B cell (primary cell): ENCODE data around the gene RASGRP2. TPM values are rescaled to one million over a fixed set of nuclear protein-coding genes. Genes with fewer than 3 reads are reported as not detected.

Source experiments
- ATAC-seq: fragments of 200-7000 bp; cut with Tn5 transposase; one replicate; pipeline ENCODE4 v1.10.0; 2021; ENCODE audit warnings: low read depth, mild to moderate bottlenecking, moderate number of reproducible peaks, moderate library complexity
- CTCF ChIA-PET: fragments of 350-600 bp; sonication (Branson Sonifier 250); formaldehyde crosslinking; loops from one replicate; lab custom pipeline; 2021; ENCODE audit warnings: antibody characterized with exemption, inconsistent platforms; lab: Charles Lee
- POLR2A ChIA-PET: fragments of 350-600 bp; sonication (Branson Sonifier 250); formaldehyde crosslinking; loops from one replicate; lab custom pipeline; 2021; ENCODE audit warnings: antibody characterized with exemption; lab: Charles Lee
- DNase-seq: peaks from one replicate; pipeline ENCODE4 v3.0.0; 2013
- H2AFZ ChIP-seq: 2 replicates; pipeline ENCODE4 v1.6.1; 2012; ENCODE audit warnings: mild to moderate bottlenecking, low read depth, low read length; ENCODE audit not compliant: insufficient read depth, poor library complexity, severe bottlenecking
- H3K27ac ChIP-seq, 2 donors: 1 replicate in 1 of 2; 2 replicates in 1 of 2; pipeline ENCODE4 v1.5.1; 2012 to 2013; ENCODE audit warnings: low read length in 2 of 2, mild to moderate bottlenecking in 2 of 2, moderate library complexity in 1 of 2
- H3K27me3 ChIP-seq, 4 experiments: fragments of 200-600 bp in 1 of 4; sonication (generic) in 1 of 4; replicated peaks in 1 of 4; 1 replicate in 2 of 4; 2 replicates in 2 of 4; pipeline versions ENCODE4 v1.6.1 to v1.7.0; 2013 to 2016; ENCODE audit warnings: low read length in 3 of 4, mild to moderate bottlenecking in 2 of 4, mixed read lengths in 1 of 4, moderate library complexity in 1 of 4; ENCODE audit not compliant: insufficient read depth in 4 of 4, control insufficient read depth in 3 of 4; ENCODE audit errors: control extremely low read depth in 1 of 4
- H3K36me3 ChIP-seq, 2 experiments: replicated peaks in 1 of 2; 1 replicate in 1 of 2; 2 replicates in 1 of 2; pipeline versions ENCODE4 v1.6.1 to v1.7.1; 2013; ENCODE audit warnings: low read length in 1 of 2; ENCODE audit not compliant: insufficient read depth in 2 of 2, control insufficient read depth in 1 of 2; ENCODE audit errors: control extremely low read depth in 1 of 2, extremely low read depth in 1 of 2
- H3K4me1 ChIP-seq, 2 donors: fragments of 200-600 bp in 1 of 2; sonication (generic) in 1 of 2; 1 replicate in 1 of 2; 2 replicates in 1 of 2; pipeline versions ENCODE4 v1.5.1 to v1.6.1; 2013 to 2017; ENCODE audit warnings: low read length in 2 of 2; ENCODE audit not compliant: control insufficient read depth in 2 of 2, insufficient read depth in 2 of 2
- H3K4me2 ChIP-seq: replicated peaks from 2 replicates; pipeline ENCODE3; 2012; ENCODE audit warnings: mild to moderate bottlenecking, low read depth, low read length; ENCODE audit not compliant: poor library complexity, severe bottlenecking
- H3K4me3 ChIP-seq, 5 experiments: fragments of 200-600 bp in 1 of 5; sonication (generic) in 1 of 5; 1 replicate in 3 of 5; 2 replicates in 2 of 5; pipeline versions ENCODE4 v1.5.1 to v1.7.0; 2011 to 2016; ENCODE audit warnings: low read length in 4 of 5, mild to moderate bottlenecking in 4 of 5, low read depth in 2 of 5, control low read depth in 1 of 5, moderate library complexity in 1 of 5; ENCODE audit not compliant: insufficient read depth in 1 of 5; ENCODE audit errors: control extremely low read depth in 1 of 5, extremely low read depth in 1 of 5
- H3K79me2 ChIP-seq: fragments of 200-600 bp; sonication (generic); one replicate; pipeline ENCODE4 v1.6.0; 2016; ENCODE audit warnings: low read length; ENCODE audit not compliant: control insufficient read depth, insufficient read depth
- H3K9ac ChIP-seq: fragments of 200-600 bp; sonication (generic); 2 replicates; pipeline ENCODE4 v1.6.1; 2017; ENCODE audit warnings: mild to moderate bottlenecking, low read length, moderate library complexity
- H3K9me3 ChIP-seq, 3 donors: one replicate each; pipeline versions ENCODE4 v1.6.1 to v1.7.1; 2013; ENCODE audit warnings: low read length in 2 of 3; ENCODE audit not compliant: control insufficient read depth in 2 of 3, insufficient read depth in 1 of 3; ENCODE audit errors: control extremely low read depth in 1 of 3
- H4K20me1 ChIP-seq: 2 replicates; pipeline ENCODE4 v1.6.0; 2012; ENCODE audit warnings: mild to moderate bottlenecking, low read length; ENCODE audit not compliant: insufficient read depth, control insufficient read depth, poor library complexity, severe bottlenecking
- H3K27ac Mint-ChIP-seq: one replicate; pipeline ENCODE4 v1.8.0; 2021; ENCODE audit warnings: mixed read lengths
- H3K27me3 Mint-ChIP-seq: one replicate; pipeline ENCODE4 v1.8.0; 2021; ENCODE audit warnings: mixed read lengths
- H3K4me1 Mint-ChIP-seq: one replicate; pipeline ENCODE4 v1.8.0; 2021; ENCODE audit warnings: mixed read lengths
- H3K4me3 Mint-ChIP-seq: one replicate; pipeline ENCODE4 v1.8.0; 2021; ENCODE audit warnings: mixed read lengths
- H3K9me3 Mint-ChIP-seq: one replicate; pipeline ENCODE4 v1.8.0; 2022; ENCODE audit warnings: mixed read lengths; ENCODE audit not compliant: insufficient read depth
- CTCF ChIP-seq: fragments of 200-600 bp; IDR thresholded peaks from one replicate; pipeline ENCODE4 v1.8.0; 2022; ENCODE audit warnings: antibody characterized with exemption, mild to moderate bottlenecking
- EZH2 ChIP-seq: IDR thresholded peaks from 2 replicates; pipeline ENCODE4 v1.6.1; 2012; ENCODE audit warnings: borderline replicate concordance, low read depth, mild to moderate bottlenecking, moderate library complexity, low read length; ENCODE audit not compliant: insufficient read depth, poor library complexity, severe bottlenecking
- WGBS: methylation state at CpG from one replicate; pipeline ENCODE4 v1.1.5; 2013; ENCODE audit warnings: missing lambda C conversion rate; ENCODE audit not compliant: insufficient coverage; 5-methylcytosine and 5-hydroxymethylcytosine counted together
- intact Hi-C: fragments of 100-400 bp; cut with micrococcal nuclease; formaldehyde crosslinking; loops from one replicate; pipeline ENCODE4 v1.10.0; 2022
- polyA plus RNA-seq: library from polyadenylated mRNA; depleted of rRNA; stranded (reverse); fragments of >200 nt; gene quantifications from 2 replicates; pipeline ENCODE4 v1.2.3, GENCODE V29; 2012
- total RNA-seq, 2 donors: library from RNA; stranded (reverse); fragments of 120-200 nt in 1 of 2; gene quantifications; 1 replicate in 1 of 2; 2 replicates in 1 of 2; pipeline versions ENCODE4 v1.2.3 to v1.2.4, GENCODE V29; 2013 to 2022

The RASGRP2 gene
- total and polyA plus RNA-seq, 2 donors (not counting 1 experiment from before 2014, with no cell fraction given), result 628 to 1,139 TPM

GRCh38 chr11:64714666-64715065 is 29.3 kb downstream of the RASGRP2 start:
- Mint-ChIP-seq H3K27me3 (peaks cover 77% of the 10 kb centered on the region), H3K4me1 (peaks cover 26% of the 10 kb centered on the region), H3K4me3 (peak overlapping the region; percentile 60), H3K27ac (no peak overlapping the region), H3K9me3 (no peaks in the 10 kb centered on the region)
- Histone ChIP-seq H4K20me1 (peaks cover 6% of the 10 kb centered on the region), H3K9ac (no peak overlapping the region), H3K4me2 (no peak overlapping the region), H3K4me3 (no peak overlapping the region), H3K36me3 (no peaks in the 10 kb centered on the region), H3K27ac (no peak overlapping the region), H3K9me3 (peaks cover 0 to 18% (median 0%) of the 10 kb centered on the region in 3 donors), H3K4me1 (peaks cover 17 to 29% of the 10 kb centered on the region in 2 donors), H3K27me3 (peaks cover 0 to 79% (median 36%) of the 10 kb centered on the region in 4 experiments), H2AFZ (no peak overlapping the region), H3K79me2 (no peaks in the 10 kb centered on the region)
- CTCF ChIA-PET, result no interaction called here
- POLR2A ChIA-PET, result interaction anchor here (0.5 kb wide), 1 partner anchor 68 kb away, joined by 5 read pairs; no protein-coding TSS in a partner anchor
- no peak for DNase-seq
- WGBS, result no CpG with 5 or more reads among the region's 5 CpGs
- intact Hi-C loops, result no loop called here
- no peak for ATAC-seq
- TF ChIP-seq CTCF (no peak), EZH2 (no peak)

- DNase-seq (no peak), ATAC-seq (no peak)
- Mint-ChIP-seq H3K27me3 (peaks cover 77% of the 10 kb centered on the region), H3K4me3 (peak overlapping the region; percentile 60), H3K4me1 (peaks cover 26% of the 10 kb centered on the region), H3K9me3 (no peaks in the 10 kb centered on the region), H3K27ac (peak overlapping the region; percentile 71)
- no peaks in the 10 kb centered on the region for H3K79me2 ChIP-seq
- peaks cover 17 to 29% of the 10 kb centered on the region in 2 donors for H3K4me1 ChIP-seq
- ChIA-PET CTCF (interaction anchor here (1.1 kb wide), 1 partner anchor 9 kb away, joined by 3 read pairs; the partner anchor contains the start of gene NRXN2), POLR2A (no interaction called here)
- H2AFZ ChIP-seq, result no peak overlapping the region
- intact Hi-C loops, result no loop called here
- no peaks in the 10 kb centered on the region for H3K36me3 ChIP-seq
- H3K4me2 ChIP-seq, result peak overlapping the region; percentile 71
- no peak overlapping the region for H3K9ac ChIP-seq
- H4K20me1 ChIP-seq, result peaks cover 6% of the 10 kb centered on the region
- TF ChIP-seq CTCF, result no peak
- TF ChIP-seq EZH2, result no peak
- H3K27ac ChIP-seq, result no peak overlapping the region
- peaks cover 0 to 18% (median 0%) of the 10 kb centered on the region in 3 donors for H3K9me3 ChIP-seq
- WGBS, result 11% methylated on average over 34 of the region's 39 CpGs
- peaks cover 0 to 74% (median 38%) of the 10 kb centered on the region in 4 experiments for H3K27me3 ChIP-seq
- H3K4me3 ChIP-seq, result no peak overlapping the region
Observed at GRCh38 chr11:64713781-64714363, 30.1 kb downstream of the RASGRP2 start.
